Caki2 (cell line): ENCODE results near the gene LTB. TPM values are rescaled to one million over a fixed set of nuclear protein-coding genes. Genes with fewer than 3 reads are reported as not detected.
"Not testable (repeated sequence)": the region's sequence is repeated elsewhere in the genome, so short reads cannot be mapped to it uniquely, and the experiment has no call there.

Experiments used
- DNase-seq: peaks from one replicate; pipeline ENCODE4 v3.0.0-alpha.2; 2015; ENCODE audit warnings: low read depth
- in situ Hi-C: cut with HindIII; loops from 2 replicates; pipeline ENCODE4 v1.10.0; 2016; ENCODE audit warnings: low sequenced_read_pairs, low pct_unique_long_range_greater_than_20kb, mixed read lengths
- total RNA-seq: library from RNA; depleted of rRNA; stranded (reverse); fragments of >200 nt; shearing (Covaris generic); gene quantifications from 2 replicates; pipeline ENCODE4 v1.2.3, GENCODE V29; 2014; ENCODE audit warnings: low replicate concordance

Gene LTB
- total RNA-seq, 1 experiment from 2014 or later: not detected

GRCh38 chr6:31559606-31559957, 22.6 kb downstream of the LTB start:
- in situ Hi-C loops: no loop called here
- DNase-seq: no peak

GRCh38 chr6:31558631-31559500, 23.4 kb downstream of the LTB start:
- DNase-seq: no peak
- in situ Hi-C loops: no loop called here

- no peak for DNase-seq
- in situ Hi-C loops: no loop called here
Measured at GRCh38 chr6:31558318-31558625, 24.0 kb downstream of the LTB start.

- in situ Hi-C loops: no loop called here
Measured at GRCh38 chr6:31557443-31558317, 24.5 kb downstream of the LTB start.

GRCh38 chr6:31556307-31556706, 25.9 kb downstream of the LTB start:
- no peak for DNase-seq
- in situ Hi-C loops: no loop called here

More at GRCh38 chr6:31557443-31558317, 24.5 kb downstream of the LTB start:
- no peak for DNase-seq

GRCh38 chr6:31551371-31551770, 30.9 kb downstream of the LTB start:
- in situ Hi-C loops: not testable (repeated sequence)
- peak; percentile 39 for DNase-seq

GRCh38 chr6:31548544-31548873, 33.7 kb downstream of the LTB start:
- in situ Hi-C loops: no loop called here
- no peak for DNase-seq

GRCh38 chr6:31547727-31548543, 34.3 kb downstream of the LTB start:
- in situ Hi-C loops: no loop called here

GRCh38 chr6:31546958-31547726, 35.1 kb downstream of the LTB start, which contains the start of gene NFKBIL1:
Gene NFKBIL1, plus strand, starts transcription at chr6:31547608. Its CDS starts 87 bp downstream, at chr6:31547695.
- in situ Hi-C loops: no loop called here
- peak; percentile 91 for DNase-seq

More at GRCh38 chr6:31547727-31548543, 34.3 kb downstream of the LTB start:
- no peak for DNase-seq

GRCh38 chr6:31546339-31546957, 35.8 kb downstream of the LTB start, which contains the start of gene ATP6V1G2:
Gene ATP6V1G2, minus strand, starts transcription at chr6:31546608. Its CDS starts 49 bp downstream, at chr6:31546559.
- peak; percentile 91 for DNase-seq
- in situ Hi-C loops: no loop called here

GRCh38 chr6:31545291-31545690, 36.9 kb downstream of the LTB start:
- DNase-seq: no peak
- in situ Hi-C loops: no loop called here

- no peak for DNase-seq
- in situ Hi-C loops: no loop called here
Measured at GRCh38 chr6:31544676-31545075, 37.5 kb downstream of the LTB start.

GRCh38 chr6:31543639-31544038, 38.6 kb downstream of the LTB start:
- in situ Hi-C loops: no loop called here
- no peak for DNase-seq

- in situ Hi-C loops: no loop called here
- DNase-seq: peak; percentile 95
Measured at GRCh38 chr6:31541658-31542521, 40.3 kb downstream of the LTB start, which contains the start of gene DDX39B. Gene DDX39B, minus strand, starts transcription at chr6:31542003. Its CDS starts 1,471 bp downstream, at chr6:31540532.

GRCh38 chr6:31541059-31541657, 41.1 kb downstream of the LTB start:
- DNase-seq: peak; percentile 71
- in situ Hi-C loops: no loop called here

- in situ Hi-C loops: no loop called here
- no peak for DNase-seq
Measured at GRCh38 chr6:31540640-31541039, 41.6 kb downstream of the LTB start.
